Smooth muscle cell (in vitro differentiated cells): ENCODE data around the gene PRKN. TPM values are rescaled to one million over a fixed set of nuclear protein-coding genes. Genes with fewer than 3 reads are reported as not detected.

Experiments used
- DNase-seq: peaks from one replicate; lab custom pipeline; 2025; ENCODE audit not compliant: unreplicated experiment; lab: John Stamatoyannopoulos, UW
- H2AFZ ChIP-seq: fragments of 200-600 bp; sonication (generic); 2 replicates; pipeline ENCODE4 v1.6.0; 2016; ENCODE audit warnings: antibody characterized with exemption, low read depth, mild to moderate bottlenecking
- H3F3A ChIP-seq: fragments of 200-600 bp; sonication (generic); 2 replicates; pipeline ENCODE4 v1.6.0; 2017; ENCODE audit warnings: antibody characterized with exemption, low read depth
- H3K27ac ChIP-seq: fragments of 200-600 bp; sonication (generic); 2 replicates; pipeline ENCODE4 v1.5.1; 2016; ENCODE audit warnings: low read depth, mild to moderate bottlenecking
- H3K27me3 ChIP-seq: fragments of 200-600 bp; sonication (generic); 2 replicates; pipeline ENCODE4 v1.6.1; 2016; ENCODE audit warnings: low read depth, mild to moderate bottlenecking
- H3K36me3 ChIP-seq: fragments of 200-600 bp; sonication (generic); 2 replicates; pipeline ENCODE4 v1.5.1; 2016; ENCODE audit warnings: low read depth
- H3K4me1 ChIP-seq: fragments of 200-600 bp; sonication (generic); 2 replicates; pipeline ENCODE4 v1.5.1; 2016; ENCODE audit warnings: low read depth
- H3K4me2 ChIP-seq: fragments of 200-600 bp; sonication (generic); 2 replicates; pipeline ENCODE4 v1.6.0; 2016; ENCODE audit warnings: mild to moderate bottlenecking
- H3K4me3 ChIP-seq: fragments of 200-600 bp; sonication (generic); 2 replicates; pipeline ENCODE4 v1.5.1; 2016; ENCODE audit warnings: mild to moderate bottlenecking
- H3K79me2 ChIP-seq: fragments of 200-600 bp; sonication (generic); 2 replicates; pipeline ENCODE4 v1.6.0; 2016; ENCODE audit warnings: low read depth, mild to moderate bottlenecking
- H3K9ac ChIP-seq: fragments of 200-600 bp; sonication (generic); 2 replicates; pipeline ENCODE4 v1.6.0; 2016; ENCODE audit warnings: low read depth
- H3K9me3 ChIP-seq: fragments of 200-600 bp; sonication (generic); replicated peaks from 2 replicates; pipeline ENCODE4 v1.5.1; 2016; ENCODE audit warnings: low read depth
- H4K20me1 ChIP-seq: fragments of 200-600 bp; sonication (generic); 2 replicates; pipeline ENCODE4 v1.6.0; 2016; ENCODE audit warnings: low read depth
- CTCF ChIP-seq: fragments of 200-600 bp; sonication (generic); IDR thresholded peaks from 2 replicates; pipeline ENCODE4 v1.5.1; 2017; ENCODE audit warnings: borderline replicate concordance, mild to moderate bottlenecking, antibody characterized with exemption; ENCODE audit not compliant: insufficient read depth, poor library complexity, severe bottlenecking
- WGBS: methylation state at CpG from one replicate; pipeline ENCODE4 v1.1.7; 2016; ENCODE audit warnings: low lambda C conversion rate; 5-methylcytosine and 5-hydroxymethylcytosine counted together
- polyA plus RNA-seq: library from polyadenylated mRNA; unstranded; fragments of >200 nt; fragmentation: Nextera tagmentation; extraction: Ambion mirVana; gene quantifications from 2 replicates; pipeline ENCODE4 v1.2.1, GENCODE V29; 2016
- total RNA-seq: library from RNA; depleted of rRNA; stranded (reverse); fragments of >200 nt; gene quantifications from 2 replicates; pipeline ENCODE4 v1.2.3, GENCODE V29; 2014

PRKN gene
- total and polyA plus RNA-seq, 2 experiments from 2014 or later: 0.81 to 5.1 TPM

- Histone ChIP-seq H3K9ac (no peak overlapping the region), H3F3A (no peaks in the 10 kb centered on the region), H3K27me3 (no peaks in the 10 kb centered on the region), H3K4me1 (peaks cover 12% of the 10 kb centered on the region), H3K36me3 (no peaks in the 10 kb centered on the region), H4K20me1 (no peaks in the 10 kb centered on the region), H3K4me3 (no peak overlapping the region), H3K27ac (no peak overlapping the region), H3K4me2 (no peak overlapping the region), H2AFZ (no peak overlapping the region), H3K79me2 (no peaks in the 10 kb centered on the region), H3K9me3 (no peaks in the 10 kb centered on the region)
- WGBS: 97% methylated on average over 1 of the region's 1 CpG
- DNase-seq: no peak
- no peak for TF ChIP-seq CTCF
Observed at GRCh38 chr6:162701551-162701950, 26.0 kb downstream of the PRKN start.

- H3K9me3 ChIP-seq: no peaks in the 10 kb centered on the region
- 91% methylated on average over 3 of the region's 3 CpGs for WGBS
- no peaks in the 10 kb centered on the region for H3K36me3 ChIP-seq
- no peak overlapping the region for H3K27ac ChIP-seq
- no peak overlapping the region for H3K4me3 ChIP-seq
- H4K20me1 ChIP-seq: no peaks in the 10 kb centered on the region
- H3K4me1 ChIP-seq: peaks cover 6% of the 10 kb centered on the region
- H3K4me2 ChIP-seq: no peak overlapping the region
- H3K79me2 ChIP-seq: no peaks in the 10 kb centered on the region
- no peak overlapping the region for H3K9ac ChIP-seq
- DNase-seq: no peak
- no peaks in the 10 kb centered on the region for H3F3A ChIP-seq
- TF ChIP-seq CTCF: no peak
- H3K27me3 ChIP-seq: no peaks in the 10 kb centered on the region
- no peak overlapping the region for H2AFZ ChIP-seq
Observed at GRCh38 chr6:162700966-162701365, 26.6 kb downstream of the PRKN start.

GRCh38 chr6:162699961-162700360 is 27.6 kb downstream of the PRKN start:
- H3K9ac ChIP-seq: no peak overlapping the region
- no peak overlapping the region for H3K4me3 ChIP-seq
- no peak overlapping the region for H3K27ac ChIP-seq
- no peaks in the 10 kb centered on the region for H3F3A ChIP-seq
- no peaks in the 10 kb centered on the region for H3K9me3 ChIP-seq
- TF ChIP-seq CTCF: no peak
- H3K4me1 ChIP-seq: no peaks in the 10 kb centered on the region
- H3K27me3 ChIP-seq: no peaks in the 10 kb centered on the region
- H2AFZ ChIP-seq: no peak overlapping the region
- no peaks in the 10 kb centered on the region for H3K79me2 ChIP-seq
- no peaks in the 10 kb centered on the region for H4K20me1 ChIP-seq
- no peak for DNase-seq
- no peak overlapping the region for H3K4me2 ChIP-seq
- 89% methylated on average over 2 of the region's 2 CpGs for WGBS
- H3K36me3 ChIP-seq: no peaks in the 10 kb centered on the region

GRCh38 chr6:162698440-162698839 is 29.1 kb downstream of the PRKN start:
- Histone ChIP-seq H3K4me2 (no peak overlapping the region), H3K27me3 (no peaks in the 10 kb centered on the region), H4K20me1 (no peaks in the 10 kb centered on the region), H3K79me2 (no peaks in the 10 kb centered on the region), H3K4me3 (no peak overlapping the region), H3K36me3 (no peaks in the 10 kb centered on the region), H3K27ac (no peak overlapping the region), H3K4me1 (no peaks in the 10 kb centered on the region), H3K9me3 (no peaks in the 10 kb centered on the region), H2AFZ (no peak overlapping the region), H3F3A (no peaks in the 10 kb centered on the region), H3K9ac (no peak overlapping the region)
- DNase-seq: no peak
- TF ChIP-seq CTCF: no peak
